AML-193 (cell line): Measurements from ENCODE around the gene CRHBP.
"Not testable (repeated sequence)": the region's sequence is repeated elsewhere in the genome, so short reads cannot be mapped to it uniquely, and the experiment has no call there.

Experiments used
- DNase-seq, 2 experiments: peaks; one replicate each; lab custom pipeline; 2025; lab: John Stamatoyannopoulos, UW

CRHBP gene

GRCh38 chr5:76958991-76959767 lies 6.3 kb downstream of the CRHBP start:
- peak; percentile 59 to 69 for DNase-seq

- no peak for DNase-seq
Observed at GRCh38 chr5:76960004-76960625, 7.3 kb downstream of the CRHBP start.

- no peak for DNase-seq
Observed at GRCh38 chr5:76964060-76964459, 11.2 kb downstream of the CRHBP start.

- DNase-seq, result no peak
Observed at GRCh38 chr5:76971511-76971910, 18.7 kb downstream of the CRHBP start.

- no peak for DNase-seq
Observed at GRCh38 chr5:76972689-76973088, 19.8 kb downstream of the CRHBP start.

- DNase-seq, result peak in 1 of 2 experiments; percentile 1
Observed at GRCh38 chr5:76974785-76975184, 21.9 kb downstream of the CRHBP start.

GRCh38 chr5:76978869-76979268 lies 26.0 kb downstream of the CRHBP start:
- DNase-seq, result no peak

GRCh38 chr5:76980518-76981144 lies 27.8 kb downstream of the CRHBP start:
- no peak for DNase-seq

- no peak for DNase-seq
Observed at GRCh38 chr5:76982450-76982849, 29.6 kb downstream of the CRHBP start.

GRCh38 chr5:76983468-76983867 lies 30.6 kb downstream of the CRHBP start:
- no peak for DNase-seq

- no peak for DNase-seq
Observed at GRCh38 chr5:76986825-76987526, 34.1 kb downstream of the CRHBP start.

- DNase-seq, result no peak
Observed at GRCh38 chr5:76990899-76991459, 38.1 kb downstream of the CRHBP start.

- not testable (repeated sequence) for DNase-seq
Observed at GRCh38 chr5:76993436-76993835, 40.6 kb downstream of the CRHBP start.

- DNase-seq, result no peak
Observed at GRCh38 chr5:76994337-76994736, 41.5 kb downstream of the CRHBP start.

GRCh38 chr5:76998251-76998650 lies 45.4 kb downstream of the CRHBP start:
- not testable (repeated sequence) for DNase-seq

- DNase-seq, result peak; percentile 52 to 53
Observed at GRCh38 chr5:76999451-76999850, 46.6 kb downstream of the CRHBP start.

GRCh38 chr5:77003246-77003645 lies 50.4 kb downstream of the CRHBP start:
- no peak for DNase-seq

- DNase-seq, result no peak
Observed at GRCh38 chr5:77006124-77006523, 53.3 kb downstream of the CRHBP start.

GRCh38 chr5:77008413-77008812 lies 55.6 kb downstream of the CRHBP start:
- no peak for DNase-seq

GRCh38 chr5:77010243-77010642 lies 57.4 kb downstream of the CRHBP start:
- no peak for DNase-seq

GRCh38 chr5:77011498-77011897 lies 58.7 kb downstream of the CRHBP start:
- DNase-seq, result no peak

- DNase-seq, result no peak
Observed at GRCh38 chr5:77012601-77013000, 59.8 kb downstream of the CRHBP start.
